NB4 (cell line): ENCODE data around the gene PRRG4.

Experiments used
- MYC ChIP-seq: IDR thresholded peaks from 2 replicates; pipeline ENCODE4 v1.6.1; 2011; ENCODE audit warnings: low read depth, low read length
- POLR2A ChIP-seq: IDR thresholded peaks from 2 replicates; pipeline ENCODE4 v1.6.1; 2011; ENCODE audit warnings: mild to moderate bottlenecking; ENCODE audit not compliant: insufficient read length; ENCODE audit errors: extremely low read depth
- TF ChIP-seq, protein P1 (sequence below): IDR thresholded peaks from one replicate; pipeline ENCODE4 v1.5.1; 2012; ENCODE audit warnings: low read depth, low read length
- TF ChIP-seq, protein P2 (sequence below): IDR thresholded peaks from 2 replicates; pipeline ENCODE4 v1.6.1; 2011; ENCODE audit warnings: low read depth, low read length

DNA sequence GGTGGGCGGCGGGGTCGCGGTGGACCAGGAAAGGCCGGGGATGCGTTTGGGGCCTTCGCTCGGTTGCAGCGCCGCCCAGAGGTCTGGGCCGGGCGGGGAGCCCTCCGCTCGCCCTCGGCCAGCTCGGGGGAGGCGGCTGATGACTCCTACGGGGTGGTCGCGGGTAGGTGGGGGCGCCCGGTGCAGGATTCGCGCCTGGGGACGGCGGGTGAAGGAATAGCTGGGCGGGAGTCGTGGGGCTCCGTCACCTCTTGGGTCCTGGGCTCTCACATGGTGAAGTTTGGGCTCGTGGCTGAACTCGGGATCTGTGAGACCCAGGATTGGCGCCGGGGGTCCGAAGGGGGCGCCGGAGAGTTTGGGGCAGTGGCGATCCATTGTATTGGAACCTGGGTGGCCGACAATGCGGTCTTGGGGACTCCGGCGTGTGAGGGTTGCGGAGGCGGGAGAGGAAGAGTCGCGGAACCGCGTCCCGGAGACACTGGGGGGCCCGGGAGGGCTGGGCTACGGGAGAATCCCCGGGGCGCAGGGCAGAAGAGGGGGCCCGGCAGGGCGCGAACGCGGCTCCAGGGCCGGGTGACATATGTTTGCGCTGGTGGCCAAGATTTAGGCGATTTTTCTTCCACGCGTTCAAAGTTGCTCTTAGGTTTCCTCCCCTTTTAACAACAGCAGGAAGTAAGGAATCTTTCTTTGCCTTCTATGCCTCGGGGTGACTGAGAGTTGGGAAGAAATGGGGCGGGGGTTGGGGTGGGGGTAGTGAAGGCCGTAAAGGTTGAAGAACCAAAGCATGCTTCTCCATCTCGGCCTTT, 63.8 kb downstream of the PRRG4 start:
- TF ChIP-seq, protein P1, sequence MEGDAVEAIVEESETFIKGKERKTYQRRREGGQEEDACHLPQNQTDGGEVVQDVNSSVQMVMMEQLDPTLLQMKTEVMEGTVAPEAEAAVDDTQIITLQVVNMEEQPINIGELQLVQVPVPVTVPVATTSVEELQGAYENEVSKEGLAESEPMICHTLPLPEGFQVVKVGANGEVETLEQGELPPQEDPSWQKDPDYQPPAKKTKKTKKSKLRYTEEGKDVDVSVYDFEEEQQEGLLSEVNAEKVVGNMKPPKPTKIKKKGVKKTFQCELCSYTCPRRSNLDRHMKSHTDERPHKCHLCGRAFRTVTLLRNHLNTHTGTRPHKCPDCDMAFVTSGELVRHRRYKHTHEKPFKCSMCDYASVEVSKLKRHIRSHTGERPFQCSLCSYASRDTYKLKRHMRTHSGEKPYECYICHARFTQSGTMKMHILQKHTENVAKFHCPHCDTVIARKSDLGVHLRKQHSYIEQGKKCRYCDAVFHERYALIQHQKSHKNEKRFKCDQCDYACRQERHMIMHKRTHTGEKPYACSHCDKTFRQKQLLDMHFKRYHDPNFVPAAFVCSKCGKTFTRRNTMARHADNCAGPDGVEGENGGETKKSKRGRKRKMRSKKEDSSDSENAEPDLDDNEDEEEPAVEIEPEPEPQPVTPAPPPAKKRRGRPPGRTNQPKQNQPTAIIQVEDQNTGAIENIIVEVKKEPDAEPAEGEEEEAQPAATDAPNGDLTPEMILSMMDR, result peak; percentile 19
- TF ChIP-seq POLR2A, result no peak
- TF ChIP-seq, protein P2, sequence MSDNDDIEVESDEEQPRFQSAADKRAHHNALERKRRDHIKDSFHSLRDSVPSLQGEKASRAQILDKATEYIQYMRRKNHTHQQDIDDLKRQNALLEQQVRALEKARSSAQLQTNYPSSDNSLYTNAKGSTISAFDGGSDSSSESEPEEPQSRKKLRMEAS, result 0 out of 2 replicates have a peak, but pooled peaks have one; percentile 6
- no peak for TF ChIP-seq MYC
